ENCODE measurements around the gene EEF1A1.
"Not testable (repeated sequence)": the region's sequence is repeated elsewhere in the genome, so short reads cannot be mapped to it uniquely, and the experiment has no call there.

The EEF1A1 gene

DNA sequence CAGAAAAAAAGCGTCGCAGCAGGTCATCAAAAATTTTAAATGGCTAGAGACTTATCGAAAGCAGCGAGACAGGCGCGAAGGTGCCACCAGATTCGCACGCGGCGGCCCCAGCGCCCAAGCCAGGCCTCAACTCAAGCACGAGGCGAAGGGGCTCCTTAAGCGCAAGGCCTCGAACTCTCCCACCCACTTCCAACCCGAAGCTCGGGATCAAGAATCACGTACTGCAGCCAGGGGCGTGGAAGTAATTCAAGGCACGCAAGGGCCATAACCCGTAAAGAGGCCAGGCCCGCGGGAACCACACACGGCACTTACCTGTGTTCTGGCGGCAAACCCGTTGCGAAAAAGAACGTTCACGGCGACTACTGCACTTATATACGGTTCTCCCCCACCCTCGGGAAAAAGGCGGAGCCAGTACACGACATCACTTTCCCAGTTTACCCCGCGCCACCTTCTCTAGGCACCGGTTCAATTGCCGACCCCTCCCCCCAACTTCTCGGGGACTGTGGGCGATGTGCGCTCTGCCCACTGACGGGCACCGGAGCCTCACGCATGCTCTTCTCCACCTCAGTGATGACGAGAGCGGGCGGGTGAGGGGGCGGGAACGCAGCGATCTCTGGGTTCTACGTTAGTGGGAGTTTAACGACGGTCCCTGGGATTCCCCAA, at the start of gene EEF1A1:
Gene EEF1A1, minus strand, starts transcription at position 345 of the 663 bp plus-strand sequence. CDS start 1,006 bp downstream, outside the sequence.
- DNase-seq = peak; percentile 100

DNA sequence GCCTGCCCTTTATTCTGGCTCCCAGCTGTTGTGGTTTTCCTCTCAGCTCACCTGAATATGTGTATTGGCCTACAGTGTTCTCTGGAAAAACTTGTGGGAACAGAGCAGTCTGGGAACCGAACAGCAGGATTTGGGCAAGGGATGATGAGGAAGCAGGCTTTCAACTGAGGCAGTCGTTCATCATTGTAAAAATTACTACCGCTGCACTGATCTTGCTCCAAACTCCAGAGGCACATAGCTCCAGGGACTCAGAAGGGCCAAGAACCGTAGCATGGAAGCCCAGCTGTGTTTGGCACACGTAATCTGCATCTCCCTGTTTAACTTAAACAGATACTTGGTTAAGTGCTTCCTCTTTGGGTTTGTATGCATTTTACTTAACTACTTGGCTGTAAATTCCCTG, 48.3 kb upstream of the EEF1A1 start:
- no peak for DNase-seq

DNA sequence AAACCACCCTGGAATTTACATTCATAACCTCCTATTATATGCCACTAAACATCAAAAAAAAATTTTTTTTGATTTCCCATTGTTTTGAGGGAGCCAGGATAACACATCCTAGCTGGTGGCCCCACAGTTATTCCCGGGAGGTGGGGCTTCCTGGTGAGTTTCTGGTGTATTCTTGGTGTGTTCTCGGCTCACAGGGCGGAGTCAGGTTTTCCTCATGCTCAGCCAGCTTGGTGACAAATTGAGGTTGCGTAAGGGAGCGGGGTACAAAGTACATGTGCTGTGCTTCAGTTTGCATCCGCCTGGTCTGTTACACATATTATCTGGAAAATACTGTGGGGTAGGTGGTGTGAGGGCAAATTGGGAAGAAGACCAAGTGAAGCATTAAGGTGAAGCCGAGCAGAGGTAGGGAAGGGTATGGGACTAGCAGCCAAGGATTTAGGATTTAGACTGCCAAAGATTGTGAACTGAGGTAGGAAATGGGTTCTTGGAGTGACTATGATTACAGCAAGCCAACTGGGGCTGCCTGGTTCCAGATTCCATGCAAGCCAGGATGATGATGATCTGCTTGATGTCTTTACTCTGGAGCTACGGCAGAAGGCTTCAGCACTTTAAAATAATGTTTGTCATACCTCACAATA, 46.2 kb upstream of the EEF1A1 start:
- no peak for DNase-seq

DNA sequence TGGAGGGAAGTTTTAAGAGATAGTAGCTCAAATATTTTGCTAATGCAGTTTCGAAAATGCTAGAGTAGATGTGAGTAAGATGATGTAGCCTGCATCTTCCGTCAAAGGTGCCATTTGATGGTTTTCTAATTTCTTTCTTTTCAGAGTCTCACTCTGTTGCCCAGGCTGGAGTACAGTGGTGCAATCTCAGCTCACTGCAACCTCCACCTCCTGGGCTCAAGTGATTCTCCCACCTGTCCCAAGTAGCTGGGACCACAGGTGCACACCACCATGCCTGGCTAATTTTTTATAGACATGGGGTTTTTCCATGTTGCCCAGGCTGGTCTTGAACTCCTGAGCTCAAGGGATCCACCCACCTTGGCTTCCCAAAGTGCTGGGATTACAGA, 45.6 kb upstream of the EEF1A1 start:
- DNase-seq = not testable (repeated sequence)

DNA sequence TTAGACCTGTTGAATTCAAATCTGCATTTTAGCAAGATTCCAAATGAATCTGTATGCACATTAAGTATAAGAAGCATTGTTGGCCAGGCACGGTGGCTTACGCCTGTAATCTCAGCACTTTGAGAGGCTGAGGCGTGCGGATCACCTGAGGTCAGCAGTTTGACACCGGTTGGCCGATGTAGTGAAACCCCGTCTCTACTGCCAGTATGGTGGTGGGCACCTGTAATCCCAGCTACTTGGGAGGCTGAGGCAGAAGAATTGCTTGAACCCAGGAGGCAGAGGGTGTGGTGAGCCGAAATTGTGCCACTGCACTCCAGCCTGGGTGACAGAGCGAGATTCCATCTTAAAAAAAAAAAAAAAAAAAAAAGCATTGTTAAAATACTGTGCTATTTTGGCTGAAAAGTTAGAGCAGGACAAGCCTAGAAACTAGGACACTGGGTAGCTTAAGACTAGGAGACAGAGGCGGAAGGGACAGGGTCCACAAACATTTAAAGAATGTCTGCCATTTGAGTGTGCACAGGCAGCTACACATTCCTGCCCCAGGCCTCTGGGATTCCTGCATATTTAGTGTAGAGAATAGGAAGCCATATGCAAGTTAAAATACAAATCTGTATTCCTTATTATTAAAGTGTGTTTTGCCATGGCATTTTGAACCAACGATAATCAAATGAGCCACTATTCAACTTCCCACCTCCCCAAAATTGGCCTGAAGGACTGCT, 45.1 kb upstream of the EEF1A1 start:
- DNase-seq = no peak

DNA sequence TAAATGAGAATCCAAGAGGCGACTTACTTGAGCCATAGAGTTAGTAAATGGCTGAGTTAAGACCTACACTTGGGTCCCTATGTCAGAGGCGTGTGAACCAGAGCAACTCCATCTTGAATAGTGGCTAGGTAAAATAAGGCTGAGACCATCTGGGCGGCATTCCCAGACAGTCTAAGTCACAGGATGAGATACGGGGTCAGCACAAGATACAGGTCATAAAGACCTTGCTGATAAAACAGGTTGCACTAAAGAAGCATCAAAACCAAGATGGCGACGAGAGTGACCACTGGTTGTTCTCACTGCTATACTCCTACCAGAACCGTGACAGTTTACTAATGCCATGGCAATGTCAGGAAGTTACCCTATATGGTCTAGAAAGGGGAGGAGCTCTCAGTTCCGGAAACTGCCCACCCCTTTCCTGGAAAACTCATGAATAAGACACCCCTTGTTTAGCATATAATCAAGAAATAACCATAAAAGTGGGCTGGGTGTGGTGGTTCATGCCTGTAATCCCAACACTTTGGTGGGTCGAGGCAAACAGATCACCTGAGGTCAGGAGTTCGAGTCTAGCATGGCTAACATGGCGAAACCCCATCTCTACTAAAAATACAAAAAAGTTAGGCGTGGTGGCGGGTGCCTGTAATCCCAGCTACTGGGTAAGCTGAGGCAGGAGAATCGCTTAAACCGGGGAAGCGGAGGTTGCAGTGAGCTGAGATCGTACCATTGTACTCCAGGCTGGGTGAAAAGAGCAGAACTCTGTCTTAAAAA, 43.9 kb upstream of the EEF1A1 start:
- no peak for DNase-seq

DNA sequence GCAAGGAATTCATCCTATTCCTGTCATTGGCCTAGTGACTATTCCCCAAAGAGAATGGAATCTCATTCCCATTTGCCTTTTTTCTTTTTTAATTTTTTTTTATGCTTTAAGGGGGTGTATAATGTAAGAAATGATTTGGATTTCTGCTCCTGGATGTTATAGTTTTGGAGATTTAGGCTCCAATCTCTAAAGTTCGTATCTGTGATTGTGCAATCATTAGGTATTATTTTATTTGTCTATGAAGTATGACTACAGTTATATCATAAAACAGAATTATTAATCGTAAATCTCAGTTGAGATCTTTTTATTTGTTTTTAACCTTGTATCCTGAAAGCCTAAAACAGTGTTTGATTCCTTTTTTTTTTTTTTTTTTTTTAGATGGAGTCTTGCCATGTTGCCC, 41.7 kb upstream of the EEF1A1 start:
- no peak for DNase-seq

DNA sequence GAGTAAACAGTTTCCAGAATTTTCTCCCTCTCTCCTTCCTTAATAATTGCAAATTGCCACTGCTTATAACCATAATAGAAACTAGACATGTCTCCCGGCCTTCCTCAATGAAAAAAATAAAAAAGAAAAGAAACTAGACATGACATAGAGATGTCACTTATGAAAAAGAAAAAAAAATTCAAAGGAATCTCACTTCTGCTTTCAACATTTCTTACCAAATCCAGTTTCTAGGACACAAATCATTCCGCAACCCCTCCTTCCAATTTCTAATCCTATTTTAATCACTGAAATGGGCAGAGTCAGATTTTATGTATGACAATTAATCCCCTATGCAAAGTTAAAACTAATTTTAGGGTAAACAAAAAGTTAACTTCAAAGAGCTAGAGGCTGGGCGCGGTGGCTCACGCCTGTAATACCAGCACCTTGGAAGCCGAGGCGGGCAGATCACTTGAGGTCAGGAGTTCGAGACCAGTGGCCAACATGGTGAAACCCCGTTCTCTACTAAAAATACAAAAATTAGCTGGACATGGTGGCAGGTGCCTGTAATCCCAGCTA, 40.1 kb upstream of the EEF1A1 start:
- no peak for DNase-seq

DNA sequence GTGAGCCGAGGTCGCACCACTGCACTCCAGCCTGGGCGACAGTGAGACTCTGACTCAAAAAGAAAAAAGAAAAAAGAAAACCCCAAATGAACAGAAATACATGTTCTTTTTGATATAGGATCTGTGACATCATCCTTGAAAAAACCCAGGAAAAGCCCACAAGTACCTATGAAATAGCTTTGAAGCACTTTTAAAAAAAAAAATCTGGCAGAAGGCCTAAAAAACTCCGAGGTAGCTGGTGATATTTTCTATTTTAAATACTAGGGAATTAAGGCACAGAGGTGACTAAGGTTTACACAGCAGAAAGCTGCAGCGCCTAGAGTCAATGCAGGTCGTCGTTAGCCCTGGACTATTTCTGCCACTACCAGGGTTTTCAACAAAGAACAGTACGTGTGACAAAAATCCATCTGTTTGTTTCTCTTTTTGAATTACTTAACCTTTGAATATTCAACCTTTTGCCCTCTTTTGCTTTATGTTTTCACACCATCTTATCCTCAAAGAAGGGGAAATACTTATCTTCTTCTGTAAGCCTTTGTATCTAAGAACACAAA, 39.4 kb upstream of the EEF1A1 start:
- no peak for DNase-seq

DNA sequence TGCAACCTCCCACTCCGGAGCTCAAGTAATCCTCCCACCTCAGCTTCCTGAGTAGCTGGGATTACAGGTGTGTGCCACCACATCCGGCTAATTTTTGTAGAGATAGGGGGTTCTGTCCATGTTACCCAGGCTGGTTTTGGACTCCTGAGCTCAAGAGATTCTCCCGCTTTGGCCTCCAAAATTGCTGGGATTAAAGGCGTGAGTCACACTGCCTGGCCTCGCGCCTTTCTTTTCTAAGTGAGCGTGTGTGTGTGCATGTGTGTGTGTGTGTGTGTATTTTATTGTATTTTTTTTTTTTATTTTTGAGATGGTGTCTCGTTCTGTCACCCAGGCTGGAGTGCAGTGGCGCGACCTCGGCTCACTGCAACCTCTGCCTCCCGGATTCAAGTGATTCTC, 38.6 kb upstream of the EEF1A1 start:
- DNase-seq = not testable (repeated sequence)

DNA sequence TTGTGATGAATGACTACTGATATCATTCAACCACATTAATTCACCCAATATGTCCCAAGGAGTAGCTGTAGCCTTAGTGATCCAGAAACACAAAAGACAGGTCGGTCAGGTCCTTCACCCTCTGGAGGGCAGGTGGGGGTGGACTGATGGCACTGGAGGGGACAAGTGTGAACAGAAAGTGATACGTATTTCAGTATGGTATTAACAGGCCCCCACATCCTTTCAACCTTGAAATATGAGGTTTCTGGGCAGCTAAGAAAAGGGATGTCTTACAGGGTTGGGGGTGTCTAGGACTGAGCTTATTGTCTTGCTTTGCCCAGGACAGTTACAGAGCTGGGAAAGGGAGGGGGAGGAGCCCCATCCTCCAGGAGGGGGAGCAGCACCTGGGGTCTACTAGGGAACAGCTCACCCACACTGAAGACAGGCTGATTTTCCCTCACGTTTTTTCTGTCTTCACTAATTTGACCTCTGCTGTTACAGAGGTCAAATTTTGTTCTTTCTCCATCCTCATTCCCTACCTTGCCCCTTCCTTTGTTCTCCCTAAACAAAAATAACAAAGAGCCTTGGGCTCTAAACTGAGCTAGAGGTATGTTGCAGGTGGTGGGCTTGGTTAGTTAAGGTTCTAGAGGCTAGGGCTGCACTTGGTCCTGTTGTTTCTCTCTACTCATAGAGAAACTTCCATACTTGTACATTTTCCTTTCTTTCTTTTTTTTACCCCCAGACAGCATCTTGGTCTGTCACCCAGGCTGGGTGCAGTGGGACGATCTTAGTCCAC, 38.0 kb upstream of the EEF1A1 start:
- no peak for DNase-seq

DNA sequence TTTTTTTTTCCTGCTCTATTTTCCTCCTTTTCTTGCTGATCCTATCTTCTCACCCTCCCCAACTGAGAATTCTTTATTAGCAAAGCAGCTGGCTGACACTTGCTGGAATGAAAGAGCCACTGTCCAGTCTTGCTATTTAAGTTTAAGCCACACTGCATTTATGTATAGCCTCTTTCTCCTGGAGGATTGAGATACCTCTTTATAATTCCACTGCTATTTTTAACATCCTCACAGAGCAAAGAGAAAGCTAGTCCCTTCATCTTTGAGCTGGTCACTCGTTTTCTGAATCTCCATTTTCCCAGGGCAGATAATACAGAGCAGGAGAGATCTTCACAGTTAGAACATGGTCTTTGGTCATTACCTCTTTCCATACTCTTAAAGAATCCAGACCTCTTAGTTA, 36.0 kb upstream of the EEF1A1 start:
- no peak for DNase-seq

DNA sequence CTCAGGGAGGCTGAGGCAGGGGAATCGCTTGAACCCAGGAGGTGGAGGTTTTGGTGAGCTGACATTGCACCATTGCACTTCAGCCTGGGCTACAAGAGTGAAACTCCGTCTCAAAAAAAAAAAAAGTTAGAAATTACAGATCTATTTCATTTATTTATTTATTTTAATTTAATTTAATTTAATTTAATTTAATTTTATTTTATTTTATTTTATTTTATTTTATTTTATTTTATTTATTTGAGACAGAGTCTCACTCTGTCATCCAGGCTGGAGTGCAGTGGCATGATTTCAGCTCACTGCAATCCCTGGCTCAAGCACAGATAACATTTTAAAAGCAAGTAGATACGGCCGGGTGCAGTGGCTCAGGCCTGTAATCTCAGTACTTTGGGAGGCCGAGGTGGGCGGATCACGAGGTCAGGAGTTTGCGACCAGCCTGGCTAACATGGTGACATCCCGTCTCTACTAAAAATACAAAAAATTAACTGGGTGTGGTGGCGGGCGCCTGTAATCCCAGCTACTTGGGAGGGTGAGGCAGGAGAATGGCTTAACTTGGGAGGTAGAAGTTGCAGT, 34.6 kb upstream of the EEF1A1 start:
- not testable (repeated sequence) for DNase-seq

DNA sequence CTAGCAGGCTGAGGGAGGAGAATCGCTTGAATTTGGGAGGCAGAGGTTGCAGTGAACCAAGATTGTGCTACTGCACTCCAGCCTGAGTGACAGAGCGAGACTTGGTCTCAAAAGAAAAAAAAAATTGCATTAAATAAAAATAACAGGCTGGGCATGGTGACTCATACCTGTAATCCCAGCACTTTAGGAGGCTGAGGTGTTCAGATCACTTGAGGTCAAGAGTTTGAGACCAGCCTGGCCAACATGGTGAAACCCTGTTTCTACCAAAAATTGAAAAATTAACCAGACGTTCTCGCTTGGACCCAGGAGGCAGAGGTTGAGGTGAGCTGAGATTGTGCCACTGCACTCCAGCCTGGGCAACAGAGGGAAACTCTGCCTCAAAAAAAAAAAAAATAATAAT, 30.3 kb upstream of the EEF1A1 start:
- DNase-seq = not testable (repeated sequence)

DNA sequence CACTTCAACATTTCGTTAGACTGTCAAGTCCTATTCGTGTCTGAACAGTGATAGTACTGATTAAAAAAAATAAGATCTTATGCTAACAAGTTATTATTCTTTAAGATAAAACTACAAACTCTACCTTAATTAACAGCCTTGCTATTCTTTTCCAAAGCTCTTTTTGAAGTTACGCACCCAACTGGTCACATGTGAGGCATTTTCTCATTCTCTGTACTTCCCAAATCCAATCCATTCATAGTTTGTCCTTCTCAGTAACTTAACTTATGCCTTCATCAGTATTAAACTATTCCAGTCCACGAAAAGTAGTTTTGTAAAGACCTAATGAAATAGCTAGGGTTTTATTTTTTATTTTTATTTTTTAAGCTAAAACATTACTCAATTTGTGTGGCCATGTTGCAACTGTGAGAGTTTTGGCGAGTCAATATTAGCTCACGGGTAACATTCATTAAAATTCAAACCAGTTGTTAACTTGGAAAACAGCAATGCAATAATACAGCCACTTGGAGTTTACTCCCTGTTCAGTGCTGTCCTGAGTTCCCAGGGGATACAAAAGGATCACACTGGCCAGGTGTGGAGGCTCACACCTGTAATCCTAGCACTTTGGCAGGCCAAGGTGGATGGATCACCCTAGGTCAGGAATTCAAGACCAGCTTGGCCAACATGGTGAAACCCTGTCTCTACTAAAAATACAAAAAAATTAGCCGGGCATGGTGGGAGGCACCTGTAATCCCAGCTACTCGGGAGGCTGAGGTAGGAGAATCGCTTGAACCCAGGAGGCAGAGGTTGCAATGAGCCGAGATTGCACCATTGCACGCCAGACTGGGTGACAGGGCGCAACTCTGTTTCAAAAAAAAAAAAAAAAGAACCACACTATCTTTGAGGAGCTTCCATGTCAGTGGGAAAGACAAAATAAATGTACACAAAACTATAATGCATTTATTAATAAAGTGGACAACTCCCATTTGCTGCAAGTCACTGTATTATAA, 27.9 kb upstream of the EEF1A1 start:
- DNase-seq = no peak

DNA sequence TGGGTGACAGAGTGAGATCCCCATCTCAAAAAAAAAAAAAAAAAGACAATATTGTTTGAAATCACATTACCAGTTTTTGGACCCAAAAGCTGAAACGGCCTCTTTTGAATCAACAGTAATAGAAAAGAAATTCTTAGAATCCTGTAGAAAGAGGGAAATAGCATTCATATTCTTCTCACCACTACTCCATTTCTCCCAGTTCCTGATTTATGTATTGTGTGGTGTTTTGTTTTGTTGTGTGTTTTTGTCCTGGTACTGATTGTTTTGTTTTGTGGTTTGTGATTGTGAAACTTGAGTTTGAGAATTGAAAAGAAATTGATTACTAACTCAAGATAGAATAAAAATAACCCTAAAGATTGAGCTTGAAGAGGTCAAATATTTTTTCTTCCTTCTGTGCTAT, 26.2 kb upstream of the EEF1A1 start:
- DNase-seq = no peak

DNA sequence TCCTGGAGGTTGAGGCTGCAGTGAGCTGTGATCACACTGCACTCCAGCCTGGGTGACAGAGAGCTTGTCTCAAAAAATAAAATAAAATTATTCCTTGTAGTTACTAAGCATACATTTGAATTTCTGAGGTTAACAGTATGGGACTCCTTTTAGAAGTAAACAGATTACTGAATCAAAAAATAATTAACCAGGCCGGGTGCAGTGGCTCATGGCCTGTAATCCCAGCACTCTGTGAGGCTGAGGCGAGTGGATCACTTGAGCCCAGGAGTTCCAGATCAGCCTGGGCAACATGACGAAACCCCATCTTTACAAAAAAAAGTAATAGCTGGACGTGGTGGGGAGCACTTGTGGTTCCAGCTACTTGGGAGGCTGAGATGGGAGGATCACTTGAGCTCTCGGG, 22.1 kb upstream of the EEF1A1 start:
- DNase-seq = no peak

DNA sequence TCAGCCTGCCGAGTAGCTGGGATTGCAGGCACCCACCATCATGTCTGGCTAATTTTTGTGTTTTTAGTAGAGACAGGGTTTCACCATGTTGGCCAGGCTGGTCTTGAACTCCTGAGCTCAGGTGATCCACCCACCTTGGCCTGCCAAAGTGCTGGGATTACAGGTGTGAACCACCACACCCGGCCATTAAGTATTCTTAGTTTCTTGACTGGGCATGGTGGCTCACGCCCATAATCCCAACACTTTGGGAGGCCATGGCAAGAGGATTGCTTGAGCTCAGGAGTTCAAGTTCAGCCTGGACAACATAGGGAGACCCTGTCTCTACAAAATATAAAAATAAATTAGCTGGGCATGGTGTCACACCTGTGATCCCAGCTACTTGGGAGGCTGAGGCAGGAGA, 21.6 kb upstream of the EEF1A1 start:
- not testable (repeated sequence) for DNase-seq

DNA sequence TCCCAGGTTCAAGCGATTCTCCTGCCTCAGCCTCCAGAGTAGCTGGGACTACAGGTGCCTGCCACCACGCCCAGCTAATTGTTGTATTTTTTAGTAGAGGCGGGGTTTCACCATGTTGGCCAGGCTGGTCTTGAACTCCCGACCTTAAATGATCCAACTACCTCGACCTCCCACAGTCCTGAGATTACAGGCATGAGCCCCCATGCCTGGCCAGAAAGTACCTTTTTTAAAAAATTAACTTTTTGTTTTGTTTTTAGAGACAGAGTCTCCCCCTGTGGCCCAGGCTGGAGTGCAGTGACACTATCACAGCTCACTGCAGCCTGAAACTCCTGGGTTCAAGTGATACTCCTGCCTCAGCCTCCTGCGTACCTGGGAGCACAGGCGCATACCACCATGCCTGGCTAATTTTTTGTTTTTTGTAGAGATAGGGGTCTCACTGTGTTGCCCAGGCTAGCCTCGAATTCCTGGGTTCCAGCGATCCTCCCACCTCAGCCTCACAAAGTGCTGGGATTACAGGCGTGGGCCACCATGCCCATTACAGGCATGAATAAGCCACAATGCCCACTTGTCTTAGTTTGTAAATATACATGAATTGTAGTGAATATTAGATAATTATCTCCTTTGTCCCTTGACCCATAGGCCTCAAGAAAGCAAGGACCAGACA, 17.4 kb upstream of the EEF1A1 start:
- DNase-seq = no peak

DNA sequence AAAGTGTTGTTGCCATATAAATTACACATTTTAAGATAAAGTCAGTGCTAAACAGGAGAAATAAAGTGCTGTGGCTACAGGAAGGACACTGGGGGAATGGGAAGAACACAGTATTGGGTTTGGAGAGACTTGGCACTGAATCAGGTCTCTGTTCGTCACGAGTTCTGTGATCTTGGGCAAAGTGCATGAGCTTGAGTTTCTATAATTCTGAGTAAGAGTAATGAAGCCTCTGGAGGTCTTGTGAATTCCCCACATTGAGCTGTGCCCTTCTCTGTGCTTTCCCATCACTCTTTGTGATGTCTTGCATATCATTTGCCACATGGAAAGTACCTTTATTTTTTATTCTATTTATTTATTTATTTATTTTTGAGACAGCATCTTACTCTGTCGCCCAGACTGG, 16.8 kb upstream of the EEF1A1 start:
- no peak for DNase-seq
